CD14-positive monocyte (primary cell): Measurements from ENCODE around the gene ERCC2. TPM values are rescaled to one million over a fixed set of nuclear protein-coding genes. Genes with fewer than 3 reads are reported as not detected.

ENCODE experiments used
- DNase-seq, 3 donors: peaks; one replicate each; pipeline ENCODE4 v3.0.0-alpha.2; 2011 to 2022
- H2AFZ ChIP-seq: 2 replicates; pipeline ENCODE4 v1.6.0; 2012; ENCODE audit warnings: mild to moderate bottlenecking, low read depth, low read length, inconsistent platforms; ENCODE audit not compliant: insufficient read depth, poor library complexity, severe bottlenecking
- H3K27ac ChIP-seq, 2 donors: 1 replicate in 1 of 2; 2 replicates in 1 of 2; pipeline ENCODE4 v1.5.1; 2012 to 2013; ENCODE audit warnings: low read length in 2 of 2, control low read depth in 1 of 2, inconsistent platforms in 1 of 2, low read depth in 1 of 2, mild to moderate bottlenecking in 1 of 2
- H3K27me3 ChIP-seq, 2 donors: one replicate each; pipeline versions ENCODE4 v1.6.0 to v1.6.1; 2011 to 2013; ENCODE audit warnings: low read length in 2 of 2; ENCODE audit not compliant: control insufficient read depth in 2 of 2, insufficient read depth in 2 of 2
- H3K36me3 ChIP-seq, 2 donors: replicated peaks in 1 of 2; 1 replicate in 1 of 2; 2 replicates in 1 of 2; pipeline versions ENCODE4 v1.5.1 to v1.6.1; 2012 to 2013; ENCODE audit warnings: low read length in 2 of 2, control low read depth in 1 of 2, inconsistent platforms in 1 of 2, mild to moderate bottlenecking in 1 of 2; ENCODE audit not compliant: insufficient read depth in 2 of 2, control insufficient read depth in 1 of 2
- H3K4me1 ChIP-seq, 2 donors: 1 replicate in 1 of 2; 2 replicates in 1 of 2; pipeline versions ENCODE4 v1.5.1 to v1.6.1; 2012 to 2013; ENCODE audit warnings: low read length in 2 of 2, control low read depth in 1 of 2, inconsistent platforms in 1 of 2, mild to moderate bottlenecking in 1 of 2, moderate library complexity in 1 of 2; ENCODE audit not compliant: insufficient read depth in 2 of 2, control insufficient read depth in 1 of 2
- H3K4me2 ChIP-seq: replicated peaks from 2 replicates; pipeline ENCODE3; 2012; ENCODE audit warnings: low read length, moderate library complexity, mild to moderate bottlenecking; ENCODE audit not compliant: poor library complexity, severe bottlenecking; ENCODE audit errors: extremely low read depth
- H3K4me3 ChIP-seq, 3 experiments: fragments of 200-600 bp in 1 of 3; sonication (generic) in 1 of 3; replicated peaks in 1 of 3; 1 replicate in 2 of 3; 2 replicates in 1 of 3; pipeline ENCODE4 v1.5.1; 2011 to 2013; ENCODE audit warnings: low read length in 3 of 3, mild to moderate bottlenecking in 3 of 3, control low read depth in 2 of 3, low read depth in 2 of 3, inconsistent platforms in 1 of 3, moderate library complexity in 1 of 3
- H3K79me2 ChIP-seq: 2 replicates; pipeline ENCODE4 v1.6.0; 2012; ENCODE audit warnings: mild to moderate bottlenecking, control low read depth, inconsistent platforms, low read length, moderate library complexity; ENCODE audit not compliant: insufficient read depth
- H3K9ac ChIP-seq: 2 replicates; pipeline ENCODE4 v1.6.0; 2017; ENCODE audit warnings: low read length, mild to moderate bottlenecking; ENCODE audit not compliant: insufficient read depth, poor library complexity, severe bottlenecking
- H3K9me3 ChIP-seq, 2 donors: replicated peaks in 1 of 2; 1 replicate in 1 of 2; 2 replicates in 1 of 2; pipeline versions ENCODE4 v1.5.1 to v1.6.1; 2012 to 2013; ENCODE audit warnings: low read length in 2 of 2, control low read depth in 1 of 2; ENCODE audit not compliant: control insufficient read depth in 1 of 2, insufficient read depth in 1 of 2
- H4K20me1 ChIP-seq: 2 replicates; pipeline ENCODE4 v1.6.0; 2012; ENCODE audit warnings: mild to moderate bottlenecking, low read length, control low read depth, moderate library complexity; ENCODE audit not compliant: insufficient read depth
- H3K27ac Mint-ChIP-seq, 7 donors: one replicate each; pipeline ENCODE4 v1.8.0; 2020; ENCODE audit warnings: mild to moderate bottlenecking in 7 of 7, mixed read lengths in 7 of 7, moderate library complexity in 6 of 7, inconsistent platforms in 2 of 7
- H3K27me3 Mint-ChIP-seq, 3 donors: one replicate each; pipeline ENCODE4 v1.8.0; 2021 to 2022; ENCODE audit warnings: low read depth in 3 of 3, mild to moderate bottlenecking in 3 of 3, mixed read lengths in 3 of 3, moderate library complexity in 3 of 3, inconsistent platforms in 1 of 3
- H3K36me3 Mint-ChIP-seq, 2 donors: one replicate each; pipeline ENCODE4 v1.8.0; 2020; ENCODE audit warnings: mixed read lengths in 2 of 2, inconsistent platforms in 1 of 2, mild to moderate bottlenecking in 1 of 2
- H3K4me1 Mint-ChIP-seq: one replicate; pipeline ENCODE4 v1.8.0; 2020; ENCODE audit warnings: mild to moderate bottlenecking, mixed read lengths
- H3K4me3 Mint-ChIP-seq, 2 donors: one replicate each; pipeline ENCODE4 v1.8.0; 2020; ENCODE audit warnings: mild to moderate bottlenecking in 2 of 2, mixed read lengths in 2 of 2, moderate library complexity in 1 of 2
- H3K9me3 Mint-ChIP-seq, 7 donors: one replicate each; pipeline ENCODE4 v1.8.0; 2020 to 2022; ENCODE audit warnings: mixed read lengths in 7 of 7, mild to moderate bottlenecking in 6 of 7, moderate library complexity in 6 of 7, inconsistent platforms in 2 of 7
- WGBS: methylation state at CpG from one replicate; pipeline ENCODE4 v1.1.5; 2013; ENCODE audit warnings: missing lambda C conversion rate; ENCODE audit not compliant: insufficient coverage; 5-methylcytosine and 5-hydroxymethylcytosine counted together
- intact Hi-C, 2 donors: fragments of 100-400 bp; cut with micrococcal nuclease; formaldehyde crosslinking; loops; one replicate each; pipeline versions ENCODE4 v1.15.0 to v1.15.1; 2023
- polyA plus RNA-seq, 3 donors: library from polyadenylated mRNA; depleted of rRNA in 1 of 3; unstranded in 2 of 3; stranded (reverse) in 1 of 3; fragments of 300-500 nt in 2 of 3; fragments of >200 nt in 1 of 3; fragmentation: Illumina TruSeq in 2 of 3; gene quantifications; 1 replicate in 2 of 3; 2 replicates in 1 of 3; pipeline ENCODE4 v1.2.3, GENCODE V29; 2012 to 2021
- TF ChIP-seq, protein P1 (sequence below): fragments of 200-600 bp; IDR thresholded peaks from one replicate; pipeline ENCODE4 v1.8.0; 2022; ENCODE audit warnings: antibody characterized with exemption, mild to moderate bottlenecking

Gene ERCC2
- polyA plus RNA-seq, 3 donors, result 4.0 to 20.0 (median 4.4) TPM

DNA sequence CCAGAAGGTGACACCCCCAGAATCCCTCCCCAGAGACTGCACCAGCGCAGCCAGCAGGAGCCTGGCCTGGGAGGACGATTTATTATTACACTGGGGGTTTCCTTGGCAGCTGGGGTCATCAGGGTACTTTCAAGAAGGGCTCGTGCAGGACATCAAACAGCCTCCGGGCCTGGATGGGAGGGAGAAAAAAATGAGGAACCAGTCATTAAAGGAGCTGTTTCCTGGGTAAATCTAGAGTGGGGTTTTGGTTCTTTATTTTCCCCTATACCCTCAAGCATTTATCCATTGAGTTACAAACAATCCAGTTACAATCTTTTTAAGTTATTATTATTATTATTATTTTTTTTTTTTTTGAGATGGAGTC is 39.2 kb upstream of the ERCC2 start:
- TF ChIP-seq, protein P1, sequence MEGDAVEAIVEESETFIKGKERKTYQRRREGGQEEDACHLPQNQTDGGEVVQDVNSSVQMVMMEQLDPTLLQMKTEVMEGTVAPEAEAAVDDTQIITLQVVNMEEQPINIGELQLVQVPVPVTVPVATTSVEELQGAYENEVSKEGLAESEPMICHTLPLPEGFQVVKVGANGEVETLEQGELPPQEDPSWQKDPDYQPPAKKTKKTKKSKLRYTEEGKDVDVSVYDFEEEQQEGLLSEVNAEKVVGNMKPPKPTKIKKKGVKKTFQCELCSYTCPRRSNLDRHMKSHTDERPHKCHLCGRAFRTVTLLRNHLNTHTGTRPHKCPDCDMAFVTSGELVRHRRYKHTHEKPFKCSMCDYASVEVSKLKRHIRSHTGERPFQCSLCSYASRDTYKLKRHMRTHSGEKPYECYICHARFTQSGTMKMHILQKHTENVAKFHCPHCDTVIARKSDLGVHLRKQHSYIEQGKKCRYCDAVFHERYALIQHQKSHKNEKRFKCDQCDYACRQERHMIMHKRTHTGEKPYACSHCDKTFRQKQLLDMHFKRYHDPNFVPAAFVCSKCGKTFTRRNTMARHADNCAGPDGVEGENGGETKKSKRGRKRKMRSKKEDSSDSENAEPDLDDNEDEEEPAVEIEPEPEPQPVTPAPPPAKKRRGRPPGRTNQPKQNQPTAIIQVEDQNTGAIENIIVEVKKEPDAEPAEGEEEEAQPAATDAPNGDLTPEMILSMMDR, result no peak
- DNase-seq, result peak in 2 of 3 donors; percentile 46 to 63
- Mint-ChIP-seq H3K27ac (peak overlapping the region; percentile 1 to 79 (median 35)), H3K9me3 (peaks cover 0 to 6% (median 3%) of the 10 kb centered on the region in 7 donors), H3K36me3 (peaks cover 22 to 32% of the 10 kb centered on the region in 2 donors), H3K4me1 (peaks cover 41% of the 10 kb centered on the region), H3K4me3 (peak overlapping the region; percentile 24 to 57), H3K27me3 (peaks cover 8 to 9% (median 9%) of the 10 kb centered on the region in 3 donors)
- Histone ChIP-seq H3K27ac (peak overlapping the region; percentile 11 to 30), H3K4me3 (peak overlapping the region in 1 of 3 experiments; percentile 36), H3K9ac (no peak overlapping the region), H4K20me1 (peaks cover 9% of the 10 kb centered on the region), H3K79me2 (no peaks in the 10 kb centered on the region), H3K9me3 (peaks cover 0 to 3% of the 10 kb centered on the region in 2 donors), H3K27me3 (peaks cover 4 to 7% of the 10 kb centered on the region in 2 donors), H3K4me1 (peaks cover 48 to 55% of the 10 kb centered on the region in 2 donors), H3K4me2 (peak overlapping the region; percentile 53), H3K36me3 (peaks cover 17 to 21% of the 10 kb centered on the region in 2 donors), H2AFZ (no peak overlapping the region)
- WGBS, result no CpG with 5 or more reads among the region's 4 CpGs
- intact Hi-C loops, result loop anchor here in 1 of 2 donors (5.0 to 10.0 kb wide), 2 partner anchors 37 to 225 kb away; partner anchors contain the start of genes EML2 and ERCC2

DNA sequence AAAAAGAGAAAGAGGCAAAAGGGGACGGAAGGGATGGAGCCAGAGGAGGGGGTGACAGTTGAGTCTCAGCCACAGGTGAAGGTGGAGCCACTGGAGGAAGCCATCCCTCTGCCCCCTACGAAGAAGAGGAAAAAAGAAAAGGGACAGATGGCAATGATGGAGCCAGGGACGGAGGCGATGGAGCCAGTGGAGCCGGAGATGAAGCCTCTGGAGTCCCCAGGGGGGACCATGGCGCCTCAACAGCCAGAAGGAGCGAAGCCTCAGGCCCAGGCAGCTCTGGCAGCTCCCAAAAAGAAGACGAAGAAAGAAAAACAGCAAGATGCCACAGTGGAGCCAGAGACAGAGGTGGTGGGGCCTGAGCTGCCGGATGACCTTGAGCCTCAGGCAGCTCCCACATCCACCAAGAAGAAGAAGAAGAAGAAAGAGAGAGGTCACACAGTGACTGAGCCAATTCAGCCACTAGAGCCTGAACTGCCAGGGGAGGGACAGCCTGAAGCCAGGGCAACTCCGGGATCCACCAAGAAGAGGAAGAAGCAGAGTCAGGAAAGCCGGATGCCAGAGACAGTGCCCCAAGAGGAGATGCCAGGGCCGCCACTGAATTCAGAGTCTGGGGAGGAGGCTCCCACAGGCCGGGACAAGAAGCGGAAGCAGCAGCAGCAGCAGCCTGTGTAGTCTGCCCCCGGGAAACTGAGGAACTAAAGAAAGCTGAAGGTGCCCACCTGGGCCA is 38.6 kb upstream of the ERCC2 start:
- H3K36me3 ChIP-seq, result peaks cover 11 to 15% of the 10 kb centered on the region in 2 donors
- no peaks in the 10 kb centered on the region for H3K79me2 ChIP-seq
- H2AFZ ChIP-seq, result no peak overlapping the region
- Mint-ChIP-seq H3K4me1 (peaks cover 44% of the 10 kb centered on the region), H3K4me3 (peak overlapping the region in 1 of 2 donors; percentile 57), H3K27ac (peak overlapping the region in 6 of 7 donors; percentile 3 to 82 (median 72)), H3K27me3 (peaks cover 14 to 15% (median 14%) of the 10 kb centered on the region in 3 donors), H3K36me3 (peaks cover 17 to 27% of the 10 kb centered on the region in 2 donors), H3K9me3 (peaks cover 0 to 7% (median 6%) of the 10 kb centered on the region in 7 donors)
- peak overlapping the region; percentile 53 for H3K4me2 ChIP-seq
- H3K4me1 ChIP-seq, result peaks cover 54 to 61% of the 10 kb centered on the region in 2 donors
- WGBS, result 82% methylated on average over 9 of the region's 15 CpGs
- H3K9ac ChIP-seq, result no peak overlapping the region
- no peak for DNase-seq
- intact Hi-C loops, result loop anchor here in 1 of 2 donors (5.0 to 10.0 kb wide), 2 partner anchors 37 to 226 kb away; partner anchors contain the start of genes EML2 and ERCC2
- H3K27me3 ChIP-seq, result peaks cover 9 to 12% of the 10 kb centered on the region in 2 donors
- peak overlapping the region; percentile 11 to 30 for H3K27ac ChIP-seq
- H3K9me3 ChIP-seq, result peaks cover 4 to 5% of the 10 kb centered on the region in 2 donors
- H4K20me1 ChIP-seq, result peaks cover 9% of the 10 kb centered on the region
- H3K4me3 ChIP-seq, result peak overlapping the region in 1 of 3 experiments; percentile 36
- TF ChIP-seq, protein P1, result no peak
